Tibial nerve (tissue), 4 donors: ENCODE data around the gene FAT1.

Source experiments
- CTCF ChIP-seq, 5 experiments: fragments of 200-600 bp in 3 of 5; fragments of 450-650 bp in 2 of 5; sonication (generic) in 3 of 5; IDR thresholded peaks; one replicate each; pipeline ENCODE4 v1.5.1; 2016 to 2019; ENCODE audit warnings: antibody characterized with exemption in 5 of 5, mild to moderate bottlenecking in 3 of 5, moderate library complexity in 2 of 5
- EP300 ChIP-seq, 2 donors: sonication (generic); formaldehyde crosslinking; IDR thresholded peaks; one replicate each; pipeline ENCODE4 v1.6.1; 2017; ENCODE audit warnings: antibody characterized with exemption in 2 of 2, mild to moderate bottlenecking in 1 of 2
- POLR2A ChIP-seq, 2 donors: fragments of 450-650 bp; IDR thresholded peaks; one replicate each; pipeline ENCODE4 v1.6.1; 2017; ENCODE audit warnings: antibody characterized with exemption in 2 of 2, mild to moderate bottlenecking in 2 of 2, moderate library complexity in 2 of 2

- no peak for TF ChIP-seq POLR2A (IDR thresholded peaks at IDR 0.05)
- no peak for TF ChIP-seq CTCF (IDR thresholded peaks at IDR 0.05)
- no peak for TF ChIP-seq EP300 (IDR thresholded peaks at IDR 0.05)
These were observed 25.6 kb downstream of the FAT1 start for GRCh38 chr4:186698028-186698427.
